GM23248 (cell line): ENCODE measurements around the gene P3R3URF.

Experiments
- EZH2 ChIP-seq: fragments of 200-600 bp; sonication (generic); IDR thresholded peaks from 2 replicates; pipeline ENCODE4 v1.6.1; 2018; ENCODE audit warnings: antibody characterized with exemption, mild to moderate bottlenecking; ENCODE audit not compliant: insufficient read depth, poor library complexity, severe bottlenecking
- EZH2phosphoT487 ChIP-seq: fragments of 200-600 bp; sonication (generic); IDR thresholded peaks from 2 replicates; pipeline ENCODE4 v1.6.1; 2018; ENCODE audit warnings: antibody characterized with exemption, moderate library complexity, mild to moderate bottlenecking, low read depth; ENCODE audit not compliant: insufficient read depth

DNA sequence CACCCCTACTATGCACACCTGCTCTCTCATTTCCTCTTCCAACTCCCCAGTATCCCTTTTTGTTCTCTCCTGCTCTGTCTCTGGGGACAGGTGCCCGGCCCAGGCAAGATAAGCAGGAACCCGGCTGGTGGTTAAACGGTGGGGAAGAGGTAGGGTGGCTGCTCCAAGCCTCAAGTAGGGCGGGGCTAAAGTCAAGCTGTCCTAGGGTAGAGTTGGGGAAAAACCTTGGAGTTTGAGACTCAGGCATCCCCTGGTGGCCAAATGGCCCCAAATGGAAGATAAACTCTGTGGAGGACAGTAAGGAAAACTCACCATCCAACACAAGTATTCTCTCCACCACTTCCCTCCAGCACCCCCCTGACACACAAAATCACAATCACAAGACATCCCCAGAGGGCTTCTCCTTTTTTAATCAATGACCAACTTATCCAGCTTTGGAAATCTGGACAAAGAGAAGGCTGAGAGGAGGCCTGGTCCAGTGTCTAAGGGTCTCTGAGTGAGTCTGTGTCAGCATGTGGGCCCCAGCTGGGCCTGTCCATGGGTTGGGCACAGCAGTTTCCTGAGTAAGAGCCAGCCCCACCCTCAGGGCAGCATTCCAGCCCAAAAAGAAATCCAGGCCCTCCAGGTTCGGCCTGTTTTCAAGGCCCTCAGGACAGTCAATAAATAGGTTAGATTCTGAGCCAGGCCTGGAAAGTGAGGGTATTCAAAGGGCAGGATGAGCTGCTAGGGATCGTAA lies 12.2 kb upstream of the P3R3URF start:
- no peak for TF ChIP-seq EZH2phosphoT487
- no peak for TF ChIP-seq EZH2
